Kidney tubule cell (primary cell): Measurements from ENCODE around the gene ELF1.
"Not testable (repeated sequence)": the region's sequence is repeated elsewhere in the genome, so short reads cannot be mapped to it uniquely, and the experiment has no call there.

ENCODE experiments used
- DNase-seq: peaks from one replicate; pipeline ENCODE4 v3.0.0-alpha.2; 2018; ENCODE audit warnings: low spot score

The ELF1 gene

DNA sequence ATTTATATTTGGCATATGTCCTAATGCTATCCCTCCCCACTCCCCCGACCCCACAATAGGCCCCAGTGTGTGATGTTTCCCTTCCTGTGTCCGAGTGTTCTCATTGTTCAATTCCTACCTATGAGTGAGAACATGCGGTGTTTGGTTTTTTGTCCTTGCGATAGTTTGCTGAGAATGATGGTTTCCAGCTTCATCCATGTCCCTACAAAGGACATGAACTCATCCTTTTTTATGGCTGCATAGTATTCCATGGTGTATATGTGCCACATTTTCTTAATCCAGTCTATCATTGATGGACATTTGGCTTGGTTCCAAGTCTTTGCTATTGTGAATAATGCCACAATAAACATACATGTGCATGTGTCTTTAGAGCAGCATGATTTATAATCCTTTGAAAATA, 23.3 kb upstream of the ELF1 start:
- not testable (repeated sequence) for DNase-seq

DNA sequence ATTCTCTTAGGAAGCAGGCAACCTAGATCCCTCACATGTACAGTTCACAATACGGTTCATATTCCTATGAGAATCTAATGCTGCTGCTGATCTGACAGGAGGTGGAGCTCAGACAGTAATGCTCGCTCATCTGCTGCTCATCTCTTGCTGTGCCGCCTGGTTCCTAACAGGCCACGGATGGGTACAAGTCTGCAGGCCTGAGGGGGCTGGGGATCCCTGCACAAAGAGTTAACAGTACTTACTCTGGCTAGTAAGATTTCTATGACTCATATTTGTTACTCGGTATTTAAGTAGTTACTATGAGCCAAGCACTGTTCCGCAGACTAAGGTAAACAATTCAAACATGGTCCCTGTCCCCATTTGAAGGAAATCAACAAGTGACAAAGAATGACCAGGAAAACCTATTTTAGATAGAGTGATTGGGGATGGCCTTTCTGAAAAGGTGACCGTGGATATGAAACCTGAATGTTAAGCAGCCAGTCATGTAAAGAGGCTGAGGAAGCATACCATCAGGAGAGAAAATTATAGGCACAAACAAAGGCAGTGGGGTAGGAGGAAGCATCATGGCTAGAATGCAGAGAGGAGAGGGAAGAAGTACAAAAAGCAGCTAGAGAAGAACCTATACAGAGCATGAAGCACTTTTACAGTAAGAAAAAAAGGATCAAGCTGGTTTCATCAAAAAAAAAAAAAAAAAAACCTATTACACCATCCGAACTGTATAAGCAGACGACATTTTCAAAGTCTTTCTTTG, 21.6 kb upstream of the ELF1 start:
- DNase-seq = no peak

DNA sequence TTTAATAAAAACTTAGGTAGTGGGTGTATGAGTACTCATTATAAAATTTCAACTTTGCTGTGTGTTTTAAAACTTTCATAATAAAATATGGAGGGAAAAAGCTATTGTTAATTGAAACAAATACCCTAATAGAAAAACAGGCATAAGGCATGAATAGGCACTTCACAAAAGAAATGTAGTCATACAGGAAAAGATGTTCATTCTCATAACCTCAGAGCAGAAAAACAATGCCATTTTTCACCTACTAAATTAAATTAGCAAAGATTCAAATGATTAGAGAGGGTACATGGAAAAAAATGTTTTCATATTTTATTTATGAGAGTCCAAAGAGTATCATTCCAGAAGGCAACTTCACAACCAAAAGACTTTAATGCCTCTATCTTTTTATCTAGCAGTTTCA, 20.6 kb upstream of the ELF1 start:
- no peak for DNase-seq

DNA sequence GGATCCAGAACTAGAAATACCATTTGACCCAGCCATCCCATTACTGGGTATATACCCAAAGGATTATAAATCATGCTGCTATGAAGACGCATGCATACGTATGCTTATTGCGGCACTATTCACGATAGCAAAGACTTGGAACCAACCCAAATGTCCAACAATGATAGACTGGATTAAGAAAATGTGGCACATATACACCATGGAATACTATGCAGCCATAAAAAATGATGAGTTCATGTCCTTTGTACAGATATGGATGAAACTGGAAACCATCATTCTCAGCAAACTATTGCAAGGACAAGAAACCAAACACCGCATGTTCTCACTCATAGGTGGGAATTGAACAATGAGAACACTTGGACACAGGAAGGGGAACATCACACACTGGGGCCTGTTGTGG, 17.4 kb upstream of the ELF1 start:
- DNase-seq = not testable (repeated sequence)

DNA sequence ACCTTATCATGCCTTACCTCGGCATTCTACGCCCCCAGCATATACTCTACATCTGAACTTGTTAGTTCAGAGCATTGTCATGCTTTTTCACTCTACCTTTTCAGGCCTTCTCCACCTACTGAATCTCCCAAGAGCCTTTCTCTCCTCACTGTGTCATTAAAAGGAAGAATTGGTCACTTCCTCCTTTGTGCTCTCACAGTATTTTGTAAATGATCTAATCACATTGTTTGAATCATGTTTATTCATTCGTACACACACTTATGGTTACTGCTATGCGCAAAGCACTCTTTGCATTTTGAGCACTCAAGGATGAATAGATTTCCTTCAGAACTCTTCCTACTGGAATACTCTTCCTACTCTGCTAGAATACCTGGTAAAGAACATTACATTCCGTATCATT, 15.8 kb upstream of the ELF1 start:
- DNase-seq = peak; percentile 83

DNA sequence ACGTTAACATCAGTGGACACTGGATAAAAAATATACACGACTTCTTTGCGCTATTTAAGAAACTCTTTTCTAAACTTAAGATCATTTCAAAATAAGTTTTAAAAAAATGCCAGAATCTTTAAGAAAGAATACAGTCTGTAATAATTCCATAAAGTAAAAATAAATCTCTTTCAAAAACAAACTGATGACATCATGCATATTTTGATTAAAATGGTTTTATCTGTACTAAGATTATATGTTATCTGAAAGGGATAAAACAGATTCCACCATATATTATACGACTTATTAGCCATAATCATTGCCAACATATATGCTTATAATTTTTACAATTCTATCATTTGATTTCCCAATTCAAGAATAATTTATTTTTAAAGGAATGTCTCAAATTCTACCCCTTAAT, 15.3 kb upstream of the ELF1 start:
- DNase-seq = no peak

DNA sequence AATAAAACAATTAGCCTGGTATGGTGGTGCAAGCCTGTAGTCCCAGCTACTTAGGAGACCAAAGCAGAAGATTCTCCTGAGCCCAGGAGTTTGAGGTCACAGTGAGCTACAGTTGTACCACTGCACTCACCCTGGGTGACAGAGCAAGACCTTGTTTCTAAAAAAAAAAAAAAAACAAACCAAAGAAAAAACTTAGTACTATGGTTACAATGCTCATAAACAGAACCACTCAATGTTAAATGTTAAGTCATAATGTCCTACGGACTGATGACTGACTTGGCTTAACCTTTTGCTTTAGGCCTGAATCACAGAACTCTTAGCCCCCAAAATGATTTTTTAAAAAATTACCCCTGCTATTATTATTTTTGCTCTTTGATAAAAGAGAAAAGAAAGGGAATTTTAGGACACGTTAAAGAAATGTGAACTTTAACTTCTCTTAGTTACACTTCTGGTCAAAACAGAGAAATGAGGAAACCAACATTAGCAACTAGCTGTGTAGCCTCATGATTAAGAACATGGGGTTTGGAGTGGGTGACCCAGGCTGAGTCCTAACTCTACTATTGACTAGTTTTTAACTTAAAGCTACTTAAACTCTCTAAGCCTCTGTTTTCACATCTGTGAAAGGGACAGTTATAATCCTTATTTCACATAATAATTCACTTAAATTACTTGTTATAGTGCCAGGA, 13.7 kb upstream of the ELF1 start:
- DNase-seq = no peak

DNA sequence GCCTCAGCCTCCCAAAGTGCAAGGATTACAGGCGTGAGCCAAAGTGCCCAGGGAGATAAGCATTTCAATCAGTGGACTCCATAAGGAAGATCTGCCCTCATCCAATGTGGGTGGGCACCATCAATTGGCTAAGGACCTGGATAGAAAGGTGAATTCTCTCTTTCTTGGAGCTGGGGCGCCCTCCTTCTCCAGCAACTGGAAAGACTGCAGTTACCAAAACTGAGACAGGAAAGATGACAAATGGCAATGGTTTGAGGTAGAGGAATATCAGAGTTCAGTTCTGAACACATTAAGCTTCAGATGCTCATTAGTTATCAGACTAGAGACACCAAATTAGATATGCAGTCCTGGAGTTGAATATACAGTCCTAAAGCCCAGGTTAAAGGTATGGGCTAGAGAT, 10.5 kb upstream of the ELF1 start:
- DNase-seq = no peak

DNA sequence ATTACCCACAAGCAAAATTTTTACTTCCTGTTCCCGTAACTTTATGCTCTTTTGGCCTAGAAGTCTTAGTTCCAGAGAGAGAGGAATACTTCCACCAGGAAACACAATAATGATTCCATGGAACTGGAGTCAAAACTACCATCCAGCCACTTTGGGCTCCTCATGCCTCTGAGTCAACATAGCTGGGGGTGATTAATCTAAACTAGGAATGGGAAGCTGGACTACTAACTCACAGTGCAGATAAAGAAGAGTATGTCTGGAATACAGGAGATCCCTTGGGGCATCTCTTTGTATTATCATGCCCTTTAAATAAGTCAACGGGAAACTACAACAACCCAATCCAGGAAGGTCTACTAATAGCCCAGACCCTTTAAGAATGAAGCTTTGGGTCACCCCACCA, 8.9 kb upstream of the ELF1 start:
- peak; percentile 54 for DNase-seq

DNA sequence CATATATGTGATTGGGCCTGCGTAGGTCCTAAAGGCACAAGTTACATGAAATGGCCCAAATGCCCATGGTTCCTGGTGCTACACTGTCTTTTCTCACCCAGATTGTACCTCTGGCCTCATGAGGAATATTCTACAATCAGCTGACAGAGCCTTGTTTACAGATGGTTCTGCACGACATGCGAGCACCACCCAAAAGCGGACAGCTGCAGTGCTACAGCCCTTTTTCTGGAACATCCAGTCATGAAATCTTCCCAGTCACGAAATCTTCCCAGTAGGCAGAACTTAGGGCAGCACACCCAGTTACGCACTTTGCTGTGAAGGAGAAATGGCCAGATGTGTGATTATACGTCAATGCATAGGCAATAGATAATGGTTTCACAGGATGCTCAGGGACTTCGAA, 7.7 kb upstream of the ELF1 start:
- no peak for DNase-seq

DNA sequence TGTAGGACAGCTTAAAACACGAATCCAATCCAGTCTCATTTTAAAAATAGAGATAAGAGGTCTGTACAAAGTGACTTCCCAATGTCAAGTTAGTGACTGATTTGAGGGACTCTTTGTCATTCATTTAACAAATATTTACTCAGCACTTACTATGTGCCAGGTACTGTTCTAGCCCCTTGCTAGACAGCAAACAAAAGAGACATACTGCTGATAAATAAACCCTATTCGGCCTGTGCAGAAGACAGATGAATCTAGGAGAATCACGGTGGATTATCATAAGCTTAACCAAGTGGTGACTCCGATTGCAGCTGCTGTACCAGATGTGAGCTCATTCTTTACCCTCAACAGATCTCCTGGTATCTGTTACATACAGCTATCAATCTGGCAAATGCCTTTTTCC, 6.4 kb upstream of the ELF1 start:
- DNase-seq = no peak

DNA sequence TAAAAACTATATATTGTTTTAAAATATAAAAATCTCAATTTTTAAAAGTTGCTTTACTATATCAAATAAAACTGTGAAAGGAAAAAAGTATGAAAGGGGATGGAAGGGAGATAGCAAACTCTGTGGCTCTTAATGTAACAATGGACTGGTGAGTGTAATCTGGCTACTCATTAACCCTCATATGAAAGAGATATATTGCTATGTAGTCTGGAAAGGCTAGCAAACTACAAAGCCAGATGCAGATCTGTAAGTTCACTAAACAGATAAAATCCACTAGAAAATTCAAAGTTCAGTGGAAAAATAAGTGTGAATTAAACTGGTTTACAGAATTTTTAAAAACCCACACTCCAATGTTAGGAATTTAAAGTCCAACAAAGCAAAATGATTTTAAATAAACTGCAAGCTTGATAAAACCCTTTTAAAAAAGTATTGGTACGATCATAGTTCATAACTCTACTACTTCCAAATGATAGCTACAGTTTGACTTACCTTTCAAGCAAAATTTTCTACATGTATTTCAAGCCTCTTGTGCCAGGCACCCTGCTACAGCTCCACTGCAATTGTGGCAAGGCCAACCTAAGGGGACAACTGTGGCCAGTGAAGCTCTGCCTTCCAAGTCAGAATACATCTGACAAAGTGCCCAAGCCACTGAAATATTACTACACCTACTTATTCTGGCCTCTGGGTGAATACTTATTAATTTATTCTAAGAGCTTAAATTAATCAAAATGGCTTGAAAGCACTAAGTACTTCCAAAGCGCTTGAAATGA, 647 bp upstream of the ELF1 start:
- peak; percentile 61 for DNase-seq

DNA sequence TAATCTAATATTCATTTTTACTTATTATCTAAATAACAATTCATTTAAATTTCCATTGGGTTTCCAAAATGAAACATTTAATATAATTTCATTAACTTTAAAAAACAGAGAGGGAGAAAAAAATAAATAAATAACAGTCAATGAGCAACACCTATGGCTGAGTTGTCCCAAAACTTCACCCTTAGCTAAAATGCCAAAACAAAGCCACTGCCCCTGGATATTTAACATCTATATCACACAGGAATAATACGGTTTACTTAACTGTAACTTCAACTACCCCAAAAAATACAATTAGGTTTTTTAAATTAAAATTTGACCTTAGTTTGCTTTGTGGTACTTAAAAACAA, 541 bp downstream of the ELF1 start:
- DNase-seq = no peak

DNA sequence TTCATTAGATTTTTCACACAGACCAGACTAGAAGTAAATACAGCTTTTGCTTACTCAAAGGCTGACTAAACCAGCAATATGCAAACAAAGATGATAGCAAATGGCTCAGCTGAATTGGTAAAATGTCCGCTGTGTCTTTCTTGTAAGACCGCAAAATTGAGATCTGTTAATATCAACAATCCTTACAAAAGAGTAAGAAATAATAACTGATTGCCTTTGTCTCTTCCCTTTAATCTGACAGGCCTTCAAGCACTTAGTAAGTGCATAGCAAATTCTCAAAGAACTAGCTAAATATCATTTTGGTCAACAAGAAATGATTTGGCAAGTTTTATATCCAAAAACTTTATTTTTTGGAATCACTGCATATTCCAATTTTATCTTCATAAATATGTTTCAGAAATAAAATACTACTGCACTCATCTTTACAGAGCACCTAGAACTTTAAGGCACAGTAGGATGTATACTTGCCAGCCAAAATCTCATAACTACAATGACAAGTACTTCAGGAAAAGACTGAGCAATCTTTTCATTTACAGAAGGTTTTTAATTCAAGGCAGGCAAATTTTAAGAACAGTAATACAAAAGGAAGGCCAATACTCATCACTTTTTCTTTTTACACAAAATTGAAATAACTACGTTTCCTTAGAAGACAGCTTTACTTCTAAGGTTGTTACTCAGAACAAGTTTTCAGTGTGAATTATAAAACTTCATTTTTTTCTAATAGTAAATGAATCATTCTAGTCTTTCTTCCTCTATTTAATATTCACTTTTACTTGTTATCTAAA, 1.1 kb downstream of the ELF1 start:
- peak; percentile 36 for DNase-seq

DNA sequence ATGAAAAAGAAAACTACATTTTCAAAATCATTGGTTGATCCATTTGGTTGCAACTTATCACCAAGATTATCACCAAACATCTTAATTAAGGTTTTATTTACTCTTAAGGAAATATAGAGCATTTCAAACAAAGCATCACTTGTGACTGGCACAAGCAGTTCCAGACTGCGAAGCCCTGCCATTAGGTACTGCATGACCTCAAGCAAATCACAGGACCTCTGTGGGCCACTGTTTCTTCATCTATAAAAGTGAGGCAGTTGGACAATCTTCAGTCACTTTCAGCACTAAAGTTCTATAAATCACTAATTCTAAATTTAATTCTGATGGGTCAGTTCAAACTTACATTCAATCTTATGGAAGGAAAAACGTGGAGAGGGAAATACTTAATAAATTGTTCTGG, 2.0 kb downstream of the ELF1 start:
- DNase-seq = peak; percentile 32

DNA sequence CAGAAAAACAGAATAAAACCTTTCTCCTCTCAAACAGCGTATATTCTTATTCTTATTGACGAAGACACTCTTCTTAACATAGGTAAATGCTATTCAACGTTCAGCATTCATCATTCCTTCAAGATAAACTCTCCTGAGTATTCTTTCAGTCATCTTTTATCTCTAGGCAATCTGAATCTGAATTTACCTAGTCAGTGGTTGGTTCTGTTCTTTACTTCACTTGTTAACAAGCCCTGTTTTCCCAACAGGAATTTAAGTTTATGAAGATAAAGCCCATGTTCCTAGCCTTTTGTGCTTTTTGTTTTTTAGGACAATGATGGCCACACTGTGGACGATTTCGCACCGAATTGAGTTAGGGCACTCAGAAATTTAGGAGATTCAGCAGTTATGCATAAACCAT, 3.2 kb downstream of the ELF1 start:
- DNase-seq = no peak

DNA sequence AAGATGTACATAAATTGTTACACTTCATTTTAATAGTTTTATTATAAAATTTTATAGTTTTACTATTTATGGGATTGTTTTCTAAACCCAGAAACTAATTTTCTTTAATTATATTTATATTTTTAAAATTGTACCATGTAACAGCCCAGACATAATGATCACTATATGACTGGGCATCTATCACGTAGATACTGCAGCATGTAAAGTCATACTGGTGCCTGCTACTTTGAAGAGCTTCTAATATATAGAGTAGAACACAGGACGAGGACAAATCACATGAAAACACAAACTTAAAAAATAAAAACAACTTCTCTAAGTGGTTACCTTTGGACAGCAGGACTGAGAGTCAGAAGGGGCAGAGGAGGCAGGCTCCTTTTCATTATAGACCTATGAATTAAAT, 5.3 kb downstream of the ELF1 start:
- DNase-seq = no peak

DNA sequence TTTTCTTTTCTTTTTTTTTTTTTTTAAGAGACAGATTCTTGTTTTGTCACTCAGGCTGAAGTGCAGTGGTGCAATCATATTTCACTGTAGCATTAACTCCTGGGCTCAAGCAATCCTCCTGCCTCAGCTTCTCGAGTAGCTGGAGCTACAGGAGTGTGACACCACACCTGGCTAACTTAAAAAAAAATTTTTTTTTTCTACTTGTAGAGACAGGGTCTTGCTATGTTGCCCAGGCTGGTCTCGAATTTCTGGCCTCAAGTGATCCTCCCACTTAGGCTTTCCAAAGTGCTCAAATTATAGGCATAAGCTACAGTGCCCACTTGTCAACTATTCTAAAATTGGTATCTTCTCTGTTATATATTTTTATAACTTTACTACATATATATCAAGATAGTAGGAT, 6.6 kb downstream of the ELF1 start:
- DNase-seq = no peak

DNA sequence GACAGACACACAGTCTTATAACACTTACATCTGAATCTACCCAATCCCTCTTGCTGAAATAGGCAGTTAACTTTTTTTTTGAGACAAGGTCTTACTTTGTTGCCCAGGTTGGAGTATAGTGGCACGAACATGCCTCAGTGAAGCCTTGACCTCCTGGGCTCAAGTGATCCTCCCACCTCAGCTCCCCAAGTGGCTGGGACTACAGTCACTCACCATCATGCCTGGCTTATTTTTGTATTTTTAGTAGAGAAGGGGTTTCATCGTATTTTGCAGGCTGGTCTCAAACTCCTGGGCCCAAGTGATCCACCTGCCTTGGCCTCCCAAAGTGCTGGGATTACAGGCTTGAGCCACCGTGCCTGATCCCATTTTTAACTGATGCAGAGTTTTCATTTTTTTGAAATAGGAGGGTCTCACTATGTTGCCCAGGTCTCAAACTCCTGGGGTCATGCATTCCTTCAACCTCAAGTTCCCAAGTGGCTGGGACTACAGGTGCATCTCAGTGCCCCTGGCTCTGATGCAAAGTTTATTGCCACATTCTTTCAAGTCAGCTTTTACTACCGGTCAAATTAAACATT, 7.6 kb downstream of the ELF1 start:
- DNase-seq = no peak

DNA sequence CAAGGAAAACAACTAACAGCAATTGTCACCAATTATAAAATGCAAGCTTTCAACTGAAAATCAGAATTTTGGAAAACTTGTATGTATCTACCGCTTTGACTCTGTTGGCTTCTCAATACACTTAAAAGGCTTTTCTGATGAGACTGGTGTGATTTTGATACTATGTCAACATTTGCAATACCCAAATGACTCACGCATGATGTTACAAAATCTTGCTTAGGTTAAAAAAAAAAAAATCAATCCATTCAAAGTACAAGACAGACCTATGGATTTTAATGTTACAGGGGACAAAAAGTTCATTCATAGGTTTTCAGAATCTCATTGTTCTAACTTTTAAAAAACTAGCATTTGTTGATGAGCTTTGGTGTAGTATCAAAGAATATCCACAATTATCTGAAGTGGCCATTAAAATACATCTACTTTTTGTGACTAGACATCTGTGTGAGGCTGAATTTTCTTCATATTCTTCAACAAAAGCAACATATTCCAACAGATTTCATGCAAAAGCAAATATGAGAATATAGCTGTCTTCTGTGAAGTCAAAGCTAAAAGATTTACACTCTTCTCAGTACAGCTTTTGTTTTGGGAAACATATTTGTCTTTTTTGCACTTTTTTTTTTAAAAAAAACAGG, 10.7 kb downstream of the ELF1 start:
- DNase-seq = peak; percentile 27

DNA sequence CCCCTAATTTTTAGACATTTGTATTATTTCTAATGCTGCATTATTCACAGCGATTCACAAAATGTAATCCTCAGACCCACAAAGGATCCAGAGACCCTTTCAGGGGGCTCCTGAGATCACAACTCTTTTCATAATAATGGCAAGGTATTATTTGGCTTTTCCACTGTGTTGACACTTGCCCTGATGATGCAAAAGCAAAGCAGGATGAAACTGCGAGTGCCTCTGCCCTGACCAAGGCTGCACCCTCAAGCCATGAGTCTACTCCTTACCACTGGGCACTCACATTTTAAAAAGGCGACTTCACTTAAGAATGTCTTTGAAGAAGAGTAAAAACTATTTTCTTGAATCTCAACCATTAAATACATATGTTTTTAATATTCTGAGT, 11.4 kb downstream of the ELF1 start:
- DNase-seq = no peak
